ENCODE data around the gene RERE.
"Not testable (repeated sequence)": the region's sequence is repeated elsewhere in the genome, so short reads cannot be mapped to it uniquely, and the experiment has no call there.

RERE gene

DNA sequence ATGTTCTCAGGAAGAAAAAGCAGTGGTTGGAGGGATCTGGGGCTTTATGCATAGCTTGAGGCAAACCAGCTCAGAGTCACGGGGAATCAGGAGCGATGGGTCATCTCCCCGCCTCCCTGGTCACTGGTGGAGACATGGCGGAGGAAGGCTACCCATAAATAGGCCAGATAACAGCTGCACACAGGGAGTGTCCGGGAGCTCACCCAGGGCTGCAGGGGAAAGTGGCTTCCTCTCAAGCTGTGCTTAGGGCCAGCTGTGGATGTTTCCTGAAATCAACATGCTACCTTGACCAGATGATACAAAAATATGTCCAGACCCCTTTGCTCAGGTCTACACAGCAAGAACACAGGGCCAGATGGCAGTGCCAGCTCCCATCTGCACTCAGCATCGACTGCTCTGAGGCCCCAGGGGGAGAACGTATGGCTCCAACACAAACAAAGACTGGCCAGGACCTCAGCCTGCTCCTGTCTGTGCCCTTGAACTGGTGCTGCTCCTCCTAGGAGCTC lies 27.1 kb upstream of the RERE start:
- in situ Hi-C loops (cut with MboI; ENCODE audit: low pct_unique_long_range_greater_than_20kb, low sequenced_read_pairs, unreplicated experiment) = no loop called here
- TF ChIP-seq CTCF (IDR thresholded peaks at IDR 0.05; ENCODE audit: extremely low read depth, insufficient read depth, missing control alignments) = no peak
- no peak for DNase-seq (ENCODE audit: low spot score)

- TF ChIP-seq CTCF (IDR thresholded peaks at IDR 0.05; ENCODE audit: extremely low read depth, insufficient read depth, missing control alignments) = no peak
- in situ Hi-C loops (cut with MboI; ENCODE audit: low pct_unique_long_range_greater_than_20kb, low sequenced_read_pairs, unreplicated experiment) = no loop called here
- no peak for DNase-seq (ENCODE audit: low spot score)
Measured at GRCh38 chr1:8841395-8841794, 24.0 kb upstream of the RERE start.

- in situ Hi-C loops (cut with MboI; ENCODE audit: low pct_unique_long_range_greater_than_20kb, low sequenced_read_pairs, unreplicated experiment) = loop anchor here (10.0 kb wide), 1 partner anchor 275 kb away; no protein-coding TSS in a partner anchor
- TF ChIP-seq CTCF (IDR thresholded peaks at IDR 0.05; ENCODE audit: extremely low read depth, insufficient read depth, missing control alignments) = no peak
Measured at GRCh38 chr1:8839990-8840389, 22.6 kb upstream of the RERE start.

GRCh38 chr1:8835941-8836643 lies 18.7 kb upstream of the RERE start:
- TF ChIP-seq CTCF (IDR thresholded peaks at IDR 0.05; ENCODE audit: extremely low read depth, insufficient read depth, missing control alignments) = no peak
- in situ Hi-C loops (cut with MboI; ENCODE audit: low pct_unique_long_range_greater_than_20kb, low sequenced_read_pairs, unreplicated experiment) = loop anchor here (10.0 kb wide), 1 partner anchor 271 kb away; no protein-coding TSS in a partner anchor
- no peak for DNase-seq (ENCODE audit: low spot score)

More at GRCh38 chr1:8839990-8840389, 22.6 kb upstream of the RERE start:
- no peak for DNase-seq (ENCODE audit: low spot score)

DNA sequence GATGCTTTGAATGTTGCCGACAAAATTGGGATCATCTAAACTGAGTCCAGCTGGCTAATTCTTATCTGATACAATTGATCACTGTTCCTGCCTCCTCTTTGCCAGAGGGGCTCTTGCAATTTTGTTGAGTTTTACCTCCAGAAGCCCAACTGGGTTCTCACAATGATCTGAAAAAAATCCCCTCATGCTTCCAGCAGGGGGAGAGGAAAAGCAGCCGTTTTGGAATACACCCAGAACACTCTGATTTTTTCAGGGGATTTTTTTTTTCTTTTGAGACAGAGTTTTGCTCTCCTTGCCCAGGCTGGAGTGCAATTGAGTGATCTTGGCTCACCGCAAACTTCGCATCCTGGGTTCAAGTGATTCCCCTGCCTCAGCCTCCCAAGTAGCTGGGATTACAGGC lies 13.9 kb upstream of the RERE start:
- no peak for DNase-seq (ENCODE audit: low spot score)
- in situ Hi-C loops (cut with MboI; ENCODE audit: low pct_unique_long_range_greater_than_20kb, low sequenced_read_pairs, unreplicated experiment) = loop anchor here (10.0 kb wide), 1 partner anchor 267 kb away; no protein-coding TSS in a partner anchor

GRCh38 chr1:8830732-8831131 lies 13.3 kb upstream of the RERE start:
- in situ Hi-C loops (cut with MboI; ENCODE audit: low pct_unique_long_range_greater_than_20kb, low sequenced_read_pairs, unreplicated experiment) = loop anchor here (10.0 kb wide), 1 partner anchor 266 kb away; no protein-coding TSS in a partner anchor

More for the DNA sequence above, 13.9 kb upstream of the RERE start:
- no peak for TF ChIP-seq CTCF (IDR thresholded peaks at IDR 0.05; ENCODE audit: extremely low read depth, insufficient read depth, missing control alignments)

DNA sequence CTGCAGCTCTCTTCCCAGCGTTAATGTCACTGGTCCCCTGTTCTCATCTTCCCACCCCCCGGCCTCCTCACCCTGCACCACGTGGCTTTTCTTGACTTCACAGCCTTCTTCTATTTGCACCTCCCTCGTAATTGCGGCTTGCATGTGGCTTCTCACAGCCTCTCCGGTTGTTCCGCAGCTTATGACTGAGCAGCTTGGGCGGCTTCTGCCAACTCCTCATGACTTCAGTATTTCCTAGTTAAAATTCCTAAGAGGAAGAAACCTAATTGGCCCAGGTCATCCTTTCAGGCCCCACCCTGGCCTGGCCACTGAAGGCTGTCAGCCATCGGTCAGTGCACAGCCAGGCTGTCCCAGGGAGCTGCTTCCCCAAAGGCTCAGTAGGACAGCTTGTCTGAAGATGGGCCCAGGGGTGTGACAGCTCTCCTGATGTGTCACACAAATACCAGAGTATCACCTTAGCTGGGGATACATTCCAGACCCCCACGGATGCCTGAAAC lies 8.6 kb upstream of the RERE start:
- TF ChIP-seq CTCF (IDR thresholded peaks at IDR 0.05; ENCODE audit: extremely low read depth, insufficient read depth, missing control alignments) = no peak
- in situ Hi-C loops (cut with MboI; ENCODE audit: low pct_unique_long_range_greater_than_20kb, low sequenced_read_pairs, unreplicated experiment) = no loop called here
- no peak for DNase-seq (ENCODE audit: low spot score)

More at GRCh38 chr1:8830732-8831131, 13.3 kb upstream of the RERE start:
- DNase-seq (ENCODE audit: low spot score) = not testable (repeated sequence)

All from GM13977 (cell line).